K562 (cell line): ENCODE results near the gene STEAP1B. TPM values are rescaled to one million over a fixed set of nuclear protein-coding genes. Genes with fewer than 3 reads are reported as not detected.

Experiments used
- COPS2 ChIP-seq: fragments of 450-650 bp; conservative IDR thresholded peaks from 2 replicates; pipeline ENCODE4 v1.6.1; 2016; ENCODE audit warnings: mild to moderate bottlenecking, moderate library complexity
- CREM ChIP-seq: IDR thresholded peaks from 2 replicates; pipeline ENCODE4 v1.6.1; 2014; ENCODE audit warnings: antibody characterized with exemption, low read depth
- ESRRA ChIP-seq: fragments of 450-650 bp; IDR thresholded peaks from 2 replicates; pipeline ENCODE4 v1.6.1; 2014; ENCODE audit warnings: low read depth, mild to moderate bottlenecking, moderate library complexity, borderline replicate concordance
- ETV5 ChIP-seq: sonication (generic); formaldehyde crosslinking; IDR thresholded peaks from 2 replicates; pipeline ENCODE4 v1.4.0; 2020; ENCODE audit warnings: low read depth, mild to moderate bottlenecking, missing genetic modification reagents
- FOXK1 ChIP-seq: sonication (generic); formaldehyde crosslinking; IDR thresholded peaks from 2 replicates; pipeline ENCODE4 v1.8.0; 2022; ENCODE audit warnings: missing genetic modification reagents, mild to moderate bottlenecking, borderline replicate concordance
- HES1 ChIP-seq: fragments of 450-650 bp; IDR thresholded peaks from 2 replicates; pipeline ENCODE4 v1.6.1; 2016; ENCODE audit warnings: low read depth, mild to moderate bottlenecking, moderate library complexity
- ILK ChIP-seq: fragments of 450-650 bp; IDR thresholded peaks from 2 replicates; pipeline ENCODE4 v1.6.1; 2016; ENCODE audit warnings: missing genetic modification characterization, low read depth, mild to moderate bottlenecking, missing compliant biosample characterization, moderate library complexity, borderline replicate concordance
- PBX2 ChIP-seq, 2 experiments: IDR thresholded peaks in 1 of 2; conservative IDR thresholded peaks in 1 of 2; 2 replicates each; pipeline ENCODE4 v1.6.1; 2016; ENCODE audit warnings: low read depth in 2 of 2, mild to moderate bottlenecking in 1 of 2, missing compliant biosample characterization in 1 of 2, missing genetic modification characterization in 1 of 2, moderate library complexity in 1 of 2
- RAD21 ChIP-seq, 2 experiments: fragments of 250-450 bp in 1 of 2; fragments of 450-650 bp in 1 of 2; sonication (Bioruptor Pico) in 1 of 2; formaldehyde crosslinking in 1 of 2; IDR thresholded peaks in 1 of 2; conservative IDR thresholded peaks in 1 of 2; 2 replicates each; pipeline versions ENCODE4 v1.4.0 to v1.8.0; 2020 to 2022; ENCODE audit warnings: mild to moderate bottlenecking in 2 of 2, moderate library complexity in 1 of 2
- REST ChIP-seq, 2 experiments: fragments of 450-650 bp; formaldehyde crosslinking in 1 of 2; IDR thresholded peaks; 2 replicates each; pipeline versions ENCODE4 v1.4.0 to v1.6.1; 2014 to 2020; ENCODE audit warnings: mild to moderate bottlenecking in 2 of 2, borderline replicate concordance in 1 of 2, low read depth in 1 of 2
- SOX6 ChIP-seq: fragments of 450-650 bp; IDR thresholded peaks from 2 replicates; pipeline ENCODE4 v1.6.1; 2014; ENCODE audit warnings: mild to moderate bottlenecking
- TRIM28 ChIP-seq: fragments of 450-650 bp; IDR thresholded peaks from 2 replicates; pipeline ENCODE4 v1.6.1; 2017
- USF2 ChIP-seq: sonication (generic); formaldehyde crosslinking; IDR thresholded peaks from 2 replicates; pipeline ENCODE4 v1.5.0; 2020; ENCODE audit warnings: missing genetic modification reagents
- polyA plus RNA-seq, 8 experiments: library from polyadenylated mRNA; depleted of rRNA in 4 of 8; stranded (reverse) in 5 of 8; unstranded in 3 of 8; fragments of >200 nt; fragmentation: Nextera tagmentation in 2 of 8; fragmentation: Illumina TruSeq in 1 of 8; extraction: Ambion mirVana in 2 of 8; extraction: Trizol in 1 of 8; gene quantifications; 2 replicates each; pipeline versions ENCODE4 v1.2.1 to v1.2.3, GENCODE V29; 2011 to 2014; ENCODE audit warnings: inconsistent platforms in 1 of 8, missing spikeins in 1 of 8
- total RNA-seq, 7 experiments: library from RNA; depleted of rRNA in 6 of 7; stranded (reverse); fragments of >200 nt in 6 of 7; fragmentation: Illumina TruSeq in 2 of 7; extraction: Trizol in 2 of 7; gene quantifications; 2 replicates each; pipeline versions ENCODE4 v1.2.1 to v1.2.3, GENCODE V29; 2011 to 2021; ENCODE audit warnings: low replicate concordance in 1 of 7

Gene STEAP1B
- total and polyA plus RNA-seq, 9 of the 15 experiments (the other 6 are each of a cell fraction or from before 2014, with no cell fraction given), result 20.0 to 38.5 (median 30.6) TPM

GRCh38 chr7:22488643-22489462 lies 11.1 kb downstream of the STEAP1B start (continued):
- TF ChIP-seq REST (IDR thresholded peaks at IDR 0.05; ENCODE audit: borderline replicate concordance) (peak; percentile 89), REST (CRISPR knock-in tag; IDR thresholded peaks at IDR 0.05; ENCODE audit: low read depth) (no peak), CREM (no peak), TRIM28 (no peak), RAD21 (CRISPR knock-in tag; conservative IDR thresholded peaks at IDR 0.05 in 1 of 2, IDR thresholded peaks at IDR 0.05 in 1 of 2) (peak; percentile 95 to 97), PBX2 (CRISPR knock-in tag; IDR thresholded peaks at IDR 0.05; ENCODE audit: low read depth) (no peak), PBX2 (tag; conservative IDR thresholded peaks at IDR 0.05; ENCODE audit: low read depth) (no peak), SOX6 (no peak), USF2 (CRISPR knock-in tag) (peak; percentile 77), ILK (tag) (no peak), FOXK1 (CRISPR knock-in tag) (0 out of 2 replicates have a peak, but pooled peaks have one; percentile 48), ESRRA (no peak), HES1 (no peak), COPS2 (no peak), ETV5 (CRISPR knock-in tag) (no peak)
